HL-60 (cell line): ENCODE measurements around the gene PPWD1.

ENCODE experiments used
- DNase-seq, 2 experiments: peaks; one replicate each; pipeline ENCODE4 v3.0.0-alpha.2; 2010 to 2020; ENCODE audit warnings: low read depth in 1 of 2, low spot score in 1 of 2
- H3K27ac ChIP-seq: fragments of 250-450 bp; sonication (Bioruptor Pico); replicated peaks from 2 replicates; pipeline ENCODE4 v1.5.1; 2020; ENCODE audit warnings: mild to moderate bottlenecking, moderate library complexity
- H3K27me3 ChIP-seq: fragments of 250-450 bp; sonication (Bioruptor Pico); 2 replicates; pipeline ENCODE4 v1.5.1; 2021; ENCODE audit warnings: mild to moderate bottlenecking, moderate library complexity; ENCODE audit not compliant: insufficient read depth, poor library complexity, severe bottlenecking
- H3K4me3 ChIP-seq: replicated peaks from 2 replicates; pipeline ENCODE4 v1.5.1; 2011; ENCODE audit warnings: mild to moderate bottlenecking, control low read depth, low read length; ENCODE audit not compliant: insufficient read depth
- CTCF ChIP-seq: IDR thresholded peaks from one replicate; pipeline ENCODE4 v1.5.1; 2011; ENCODE audit warnings: low read length, control low read depth, inconsistent platforms; ENCODE audit not compliant: insufficient read depth
- GABPA ChIP-seq: IDR thresholded peaks from 2 replicates; pipeline ENCODE4 v1.6.1; 2012; ENCODE audit warnings: low read depth
- POLR2AphosphoS5 ChIP-seq: IDR thresholded peaks from 2 replicates; pipeline ENCODE4 v1.6.1; 2012; ENCODE audit warnings: low read depth
- REST ChIP-seq: IDR thresholded peaks from 2 replicates; pipeline ENCODE4 v1.6.1; 2012; ENCODE audit warnings: low read depth; ENCODE audit not compliant: insufficient replicate concordance
- SPI1 ChIP-seq: IDR thresholded peaks from 2 replicates; pipeline ENCODE4 v1.6.1; 2012; ENCODE audit warnings: low read depth, mild to moderate bottlenecking, borderline replicate concordance

The PPWD1 gene

GRCh38 chr5:65566505-65566904, 3.4 kb downstream of the PPWD1 start:
- no peaks in the 10 kb centered on the region for H3K27me3 ChIP-seq
- no peak for DNase-seq
- no peak overlapping the region for H3K4me3 ChIP-seq
- H3K27ac ChIP-seq = no peak overlapping the region
- TF ChIP-seq POLR2AphosphoS5 = no peak
- no peak for TF ChIP-seq SPI1
- TF ChIP-seq REST = no peak
- no peak for TF ChIP-seq CTCF
- no peak for TF ChIP-seq GABPA

DNA sequence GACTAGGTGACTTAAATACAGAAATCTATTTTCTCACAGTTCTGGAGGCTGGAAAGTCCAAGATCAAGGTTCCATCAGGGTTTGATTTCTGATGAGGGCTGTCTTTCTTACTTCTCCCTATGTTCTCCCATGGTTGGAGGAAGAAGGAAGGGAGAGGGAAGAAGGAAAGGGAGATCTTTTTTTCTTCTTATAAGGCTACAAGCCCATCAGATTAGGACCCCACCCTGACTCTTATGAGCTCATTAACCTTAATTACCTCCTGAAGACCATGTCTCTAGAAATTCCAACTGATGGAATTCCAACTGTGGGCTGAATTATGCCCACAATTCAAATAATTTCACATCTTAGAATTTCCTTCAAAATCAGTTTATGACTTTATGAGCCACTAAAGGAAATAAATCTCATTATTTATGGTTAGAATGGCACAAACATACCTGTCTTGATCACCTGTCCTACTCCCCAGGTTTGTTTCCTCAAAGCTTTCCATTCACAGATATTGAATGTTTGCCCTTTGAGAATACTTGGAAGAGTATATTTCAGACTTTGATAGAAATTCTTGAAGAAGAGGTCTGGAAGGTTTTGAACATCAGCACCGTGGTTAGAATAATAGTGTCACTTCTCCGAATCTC, 7.6 kb downstream of the PPWD1 start:
- no peak for DNase-seq

More for the DNA sequence above, 7.6 kb downstream of the PPWD1 start:
- no peak overlapping the region for H3K4me3 ChIP-seq
- TF ChIP-seq SPI1 = no peak
- TF ChIP-seq CTCF = no peak
- TF ChIP-seq GABPA = no peak
- TF ChIP-seq REST = no peak
- TF ChIP-seq POLR2AphosphoS5 = no peak
- H3K27me3 ChIP-seq = no peaks in the 10 kb centered on the region
- no peak overlapping the region for H3K27ac ChIP-seq
